ENCODE data around the gene ENAM. TPM values are rescaled to one million over a fixed set of nuclear protein-coding genes. Genes with fewer than 3 reads are reported as not detected.
"Not testable (repeated sequence)": the region's sequence is repeated elsewhere in the genome, so short reads cannot be mapped to it uniquely, and the experiment has no call there.

Gene ENAM
- total and polyA plus RNA-seq, 2 donors (not counting 3 experiments of a cell fraction or from before 2014, with no cell fraction given): 0.07 TPM; not detected in 1

- Histone ChIP-seq H3K27ac (ENCODE audit: insufficient read depth, low read depth, low read length) (no peak overlapping the region), H2AFZ (ENCODE audit: low read depth, low read length) (no peak overlapping the region), H3K9me1 (replicated peaks; ENCODE audit: control insufficient read depth, extremely low read depth, insufficient read depth, low read length) (no peaks in the 10 kb centered on the region), H3K9me3 (replicated peaks; ENCODE audit: control insufficient read depth, insufficient read depth, low read length) (no peaks in the 10 kb centered on the region), H3K4me3 (replicated peaks in 1 of 3; ENCODE audit: insufficient read depth in 1 of 3, low read depth in 1 of 3, low read length in 3 of 3) (no peak overlapping the region), H3K9ac (replicated peaks; ENCODE audit: extremely low read depth, insufficient read depth, low read length) (no peak overlapping the region), H3K36me3 (ENCODE audit: control insufficient read depth in 2 of 2, extremely low read depth in 1 of 2, insufficient read depth in 2 of 2, low read length in 2 of 2) (no peaks in the 10 kb centered on the region), H3K79me2 (ENCODE audit: control insufficient read depth, insufficient read depth, low read length) (no peaks in the 10 kb centered on the region), H4K20me1 (replicated peaks; ENCODE audit: control insufficient read depth, extremely low read depth, insufficient read depth, low read length) (no peaks in the 10 kb centered on the region), H3K4me1 (ENCODE audit: control insufficient read depth, extremely low read depth, insufficient read depth, low read length) (peaks cover 10% of the 10 kb centered on the region), H3K27me3 (ENCODE audit: control insufficient read depth in 2 of 2, insufficient read depth in 2 of 2, low read length in 2 of 2) (peaks cover 0 to 2% of the 10 kb centered on the region in 2 experiments), H3K4me2 (ENCODE audit: insufficient read depth, low read length) (no peak overlapping the region)
- POLR2A ChIA-PET: no interaction called here
- BruUV-seq (replicated peaks): no TSS peak
- DNase-seq (ENCODE audit: low read depth, low spot score) (no peak), FAIRE-seq (no peak)
- CTCF ChIA-PET: interaction anchor here (1.9 kb wide), 1 partner anchor 12 kb away, joined by 6 read pairs; no protein-coding TSS in a partner anchor
- TF ChIP-seq MYC (IDR thresholded peaks at IDR 0.05; ENCODE audit: low read depth, low read length) (no peak), JUN (IDR thresholded peaks at IDR 0.05; ENCODE audit: borderline replicate concordance, insufficient read depth, insufficient read length, low read depth) (no peak), EZH2 (IDR thresholded peaks at IDR 0.05; ENCODE audit: borderline replicate concordance, low read depth, low read length, severe bottlenecking) (no peak), POLR2A (IDR thresholded peaks at IDR 0.05; ENCODE audit: low read depth, low read length) (no peak), CTCF (IDR thresholded peaks at IDR 0.05; ENCODE audit: extremely low read depth in 1 of 2, insufficient read depth in 1 of 2, low read depth in 1 of 2, low read length in 2 of 2) (no peak), POLR2AphosphoS5 (IDR thresholded peaks at IDR 0.05; ENCODE audit: insufficient read depth, low read depth, low read length) (no peak), FOS (IDR thresholded peaks at IDR 0.05; ENCODE audit: borderline replicate concordance, insufficient read depth, low read length) (no peak)
- dilution Hi-C loops (cut with MboI; ENCODE audit: extremely low pct_ligation_motif_present, low sequenced_read_pairs): no loop called here
- intact Hi-C loops (cut with micrococcal nuclease): no loop called here
These were observed 11.6 kb downstream of the ENAM start for GRCh38 chr4:70640192-70640591.

- dilution Hi-C loops (cut with MboI; ENCODE audit: extremely low pct_ligation_motif_present, low sequenced_read_pairs); H3K4me2 ChIP-seq (ENCODE audit: insufficient read depth, low read length); H3K9ac ChIP-seq (replicated peaks; ENCODE audit: extremely low read depth, insufficient read depth, low read length); H3K9me1 ChIP-seq (replicated peaks; ENCODE audit: control insufficient read depth, extremely low read depth, insufficient read depth, low read length); BruUV-seq (replicated peaks); FAIRE-seq; H3K79me2 ChIP-seq (ENCODE audit: control insufficient read depth, insufficient read depth, low read length); H3K27me3 ChIP-seq (ENCODE audit: control insufficient read depth in 2 of 2, insufficient read depth in 2 of 2, low read length in 2 of 2); H2AFZ ChIP-seq (ENCODE audit: low read depth, low read length); H4K20me1 ChIP-seq (replicated peaks; ENCODE audit: control insufficient read depth, extremely low read depth, insufficient read depth, low read length); H3K27ac ChIP-seq (ENCODE audit: insufficient read depth, low read depth, low read length); H3K9me3 ChIP-seq (replicated peaks; ENCODE audit: control insufficient read depth, insufficient read depth, low read length); DNase-seq (ENCODE audit: low read depth, low spot score); POLR2A ChIA-PET; H3K36me3 ChIP-seq (ENCODE audit: control insufficient read depth in 2 of 2, extremely low read depth in 1 of 2, insufficient read depth in 2 of 2, low read length in 2 of 2); H3K4me3 ChIP-seq (replicated peaks in 1 of 3; ENCODE audit: insufficient read depth in 1 of 3, low read depth in 1 of 3, low read length in 3 of 3): not testable (repeated sequence)
- intact Hi-C loops (cut with micrococcal nuclease): loop anchor here (5.0 to 10.0 kb wide), 2 partner anchors 48 to 534 kb away; no protein-coding TSS in a partner anchor
- CTCF ChIA-PET: interaction anchor here (1.0 to 5.4 kb wide), 6 partner anchors 203 to 1653 kb away, joined by 3 to 78 read pairs (median 4); no protein-coding TSS in a partner anchor
- H3K4me1 ChIP-seq (ENCODE audit: control insufficient read depth, extremely low read depth, insufficient read depth, low read length): peaks cover 12% of the 10 kb centered on the region
These were observed 22.2 kb downstream of the ENAM start for GRCh38 chr4:70650741-70651140.

All from endothelial cell of umbilical vein (primary cell).